Activated B cell treated with CpG ODN at 0.5 μM for 24 hours (primary cell): Measurements from ENCODE around the gene STEAP2. TPM values are rescaled to one million over a fixed set of nuclear protein-coding genes. Genes with fewer than 3 reads are reported as not detected.

Experiments
- ATAC-seq: fragments of 200-7000 bp; cut with Tn5 transposase; one replicate; pipeline ENCODE4 v1.10.0; 2021; ENCODE audit warnings: low read depth, mild to moderate bottlenecking, moderate library complexity
- CTCF ChIA-PET: fragments of 350-600 bp; sonication (Branson Sonifier 250); formaldehyde crosslinking; loops from one replicate; lab custom pipeline; 2021; ENCODE audit warnings: antibody characterized with exemption; lab: Charles Lee
- POLR2A ChIA-PET: fragments of 350-600 bp; sonication (Branson Sonifier 250); formaldehyde crosslinking; loops from one replicate; lab custom pipeline; 2021; ENCODE audit warnings: antibody characterized with exemption; lab: Charles Lee
- DNase-seq: peaks from one replicate; pipeline ENCODE4 v3.0.0; 2022
- H3K27ac Mint-ChIP-seq: one replicate; pipeline ENCODE4 v1.8.0; 2020; ENCODE audit warnings: mixed read lengths
- H3K27me3 Mint-ChIP-seq: one replicate; pipeline ENCODE4 v1.8.0; 2021; ENCODE audit warnings: mixed read lengths
- H3K36me3 Mint-ChIP-seq: one replicate; pipeline ENCODE4 v1.8.0; 2021; ENCODE audit warnings: low read depth, mixed read lengths
- H3K4me1 Mint-ChIP-seq: one replicate; pipeline ENCODE4 v1.8.0; 2021; ENCODE audit warnings: mixed read lengths
- H3K4me3 Mint-ChIP-seq: one replicate; pipeline ENCODE4 v1.8.0; 2020; ENCODE audit warnings: mild to moderate bottlenecking, mixed read lengths
- H3K9me3 Mint-ChIP-seq: one replicate; pipeline ENCODE4 v1.8.0; 2020; ENCODE audit warnings: mixed read lengths
- CTCF ChIP-seq: fragments of 200-600 bp; IDR thresholded peaks from one replicate; pipeline ENCODE4 v1.8.0; 2022; ENCODE audit warnings: antibody characterized with exemption, mild to moderate bottlenecking
- intact Hi-C: fragments of 100-400 bp; cut with micrococcal nuclease; formaldehyde crosslinking; loops from one replicate; pipeline ENCODE4 v1.15.1; 2024
- total RNA-seq: library from RNA; stranded (reverse); gene quantifications from 2 replicates; pipeline ENCODE4 v1.2.3, GENCODE V29; 2022

STEAP2 gene
- total RNA-seq, 1 donor from 2014 or later: not detected

- Mint-ChIP-seq H3K4me3 (no peak overlapping the region), H3K27me3 (no peaks in the 10 kb centered on the region), H3K4me1 (no peaks in the 10 kb centered on the region), H3K36me3 (no peaks in the 10 kb centered on the region), H3K9me3 (no peaks in the 10 kb centered on the region), H3K27ac (no peak overlapping the region)
- no peak for TF ChIP-seq CTCF
- DNase-seq: no peak
- ChIA-PET POLR2A (no interaction called here), CTCF (interaction anchor here (1.3 to 2.3 kb wide), 2 partner anchors 108 to 110 kb away, joined by 5 to 9 read pairs; partner anchors contain the start of gene STEAP1)
- intact Hi-C loops: loop anchor here (1.0 kb wide), 2 partner anchors 108 to 165 kb away; partner anchors contain the start of gene STEAP1
- ATAC-seq: peak; percentile 62
Observed at GRCh38 chr7:90262438-90262837, 50.9 kb downstream of the STEAP2 start.

- ChIA-PET CTCF (interaction anchor here (1.4 kb wide), 1 partner anchor 113 kb away, joined by 4 read pairs; the partner anchor contains the start of gene STEAP1), POLR2A (no interaction called here)
- Mint-ChIP-seq H3K27ac (no peak overlapping the region), H3K4me1 (no peaks in the 10 kb centered on the region), H3K4me3 (no peak overlapping the region), H3K36me3 (no peaks in the 10 kb centered on the region), H3K27me3 (no peaks in the 10 kb centered on the region), H3K9me3 (no peaks in the 10 kb centered on the region)
- intact Hi-C loops: no loop called here
- no peak for DNase-seq
- ATAC-seq: no peak
- TF ChIP-seq CTCF: no peak
Observed at GRCh38 chr7:90266808-90267207, 55.3 kb downstream of the STEAP2 start.

GRCh38 chr7:90267263-90267858 lies 55.8 kb downstream of the STEAP2 start:
- POLR2A ChIA-PET: no interaction called here
- no peak overlapping the region for H3K4me3 Mint-ChIP-seq
- no peaks in the 10 kb centered on the region for H3K36me3 Mint-ChIP-seq
- ATAC-seq (no peak), DNase-seq (no peak)
- TF ChIP-seq CTCF: no peak
- CTCF ChIA-PET: interaction anchor here (1.4 kb wide), 1 partner anchor 114 kb away, joined by 4 read pairs; the partner anchor contains the start of gene STEAP1
- no peaks in the 10 kb centered on the region for H3K9me3 Mint-ChIP-seq
- intact Hi-C loops: no loop called here
- no peaks in the 10 kb centered on the region for H3K4me1 Mint-ChIP-seq
- no peak overlapping the region for H3K27ac Mint-ChIP-seq
- H3K27me3 Mint-ChIP-seq: no peaks in the 10 kb centered on the region

GRCh38 chr7:90269163-90269562 lies 57.6 kb downstream of the STEAP2 start:
- intact Hi-C loops: no loop called here
- H3K27me3 Mint-ChIP-seq: no peaks in the 10 kb centered on the region
- TF ChIP-seq CTCF: no peak
- H3K27ac Mint-ChIP-seq: no peak overlapping the region
- ChIA-PET CTCF (no interaction called here), POLR2A (no interaction called here)
- DNase-seq (no peak), ATAC-seq (no peak)
- no peak overlapping the region for H3K4me3 Mint-ChIP-seq
- no peaks in the 10 kb centered on the region for H3K4me1 Mint-ChIP-seq
- no peaks in the 10 kb centered on the region for H3K9me3 Mint-ChIP-seq
- H3K36me3 Mint-ChIP-seq: no peaks in the 10 kb centered on the region

GRCh38 chr7:90270431-90271178 lies 59.1 kb downstream of the STEAP2 start:
- Mint-ChIP-seq H3K27ac (no peak overlapping the region), H3K9me3 (no peaks in the 10 kb centered on the region), H3K4me3 (no peak overlapping the region), H3K36me3 (no peaks in the 10 kb centered on the region), H3K27me3 (no peaks in the 10 kb centered on the region), H3K4me1 (no peaks in the 10 kb centered on the region)
- intact Hi-C loops: no loop called here
- ChIA-PET POLR2A (no interaction called here), CTCF (no interaction called here)
- DNase-seq: no peak
- no peak for ATAC-seq
- no peak for TF ChIP-seq CTCF
